Hepatocyte (in vitro differentiated cells): ENCODE data around the gene SYTL3.

Source experiments
- EZH2 ChIP-seq: fragments of 200-600 bp; sonication (generic); IDR thresholded peaks from 2 replicates; pipeline ENCODE4 v1.6.1; 2016; ENCODE audit warnings: antibody characterized with exemption, mild to moderate bottlenecking, borderline replicate concordance
- EZH2phosphoT487 ChIP-seq: fragments of 200-600 bp; sonication (generic); IDR thresholded peaks from one replicate; pipeline ENCODE4 v1.6.1; 2018; ENCODE audit warnings: antibody characterized with exemption, mild to moderate bottlenecking, low read depth, moderate library complexity; ENCODE audit not compliant: unreplicated experiment, severe bottlenecking
- TF ChIP-seq, protein P1 (sequence below): fragments of 200-600 bp; sonication (generic); IDR thresholded peaks from 2 replicates; pipeline ENCODE4 v1.5.1; 2016; ENCODE audit warnings: antibody characterized with exemption, mild to moderate bottlenecking; ENCODE audit not compliant: poor library complexity

GRCh38 chr6:158626360-158627167 is 23.3 kb upstream of the SYTL3 start:
- TF ChIP-seq, protein P1, sequence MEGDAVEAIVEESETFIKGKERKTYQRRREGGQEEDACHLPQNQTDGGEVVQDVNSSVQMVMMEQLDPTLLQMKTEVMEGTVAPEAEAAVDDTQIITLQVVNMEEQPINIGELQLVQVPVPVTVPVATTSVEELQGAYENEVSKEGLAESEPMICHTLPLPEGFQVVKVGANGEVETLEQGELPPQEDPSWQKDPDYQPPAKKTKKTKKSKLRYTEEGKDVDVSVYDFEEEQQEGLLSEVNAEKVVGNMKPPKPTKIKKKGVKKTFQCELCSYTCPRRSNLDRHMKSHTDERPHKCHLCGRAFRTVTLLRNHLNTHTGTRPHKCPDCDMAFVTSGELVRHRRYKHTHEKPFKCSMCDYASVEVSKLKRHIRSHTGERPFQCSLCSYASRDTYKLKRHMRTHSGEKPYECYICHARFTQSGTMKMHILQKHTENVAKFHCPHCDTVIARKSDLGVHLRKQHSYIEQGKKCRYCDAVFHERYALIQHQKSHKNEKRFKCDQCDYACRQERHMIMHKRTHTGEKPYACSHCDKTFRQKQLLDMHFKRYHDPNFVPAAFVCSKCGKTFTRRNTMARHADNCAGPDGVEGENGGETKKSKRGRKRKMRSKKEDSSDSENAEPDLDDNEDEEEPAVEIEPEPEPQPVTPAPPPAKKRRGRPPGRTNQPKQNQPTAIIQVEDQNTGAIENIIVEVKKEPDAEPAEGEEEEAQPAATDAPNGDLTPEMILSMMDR, result no peak
- TF ChIP-seq EZH2phosphoT487, result no peak
- TF ChIP-seq EZH2, result no peak
